Measurements from ENCODE around the gene FHOD1. TPM values are rescaled to one million over a fixed set of nuclear protein-coding genes. Genes with fewer than 3 reads are reported as not detected.

Gene FHOD1
- total RNA-seq, 1 donor from 2014 or later, result 71.7 TPM

DNA sequence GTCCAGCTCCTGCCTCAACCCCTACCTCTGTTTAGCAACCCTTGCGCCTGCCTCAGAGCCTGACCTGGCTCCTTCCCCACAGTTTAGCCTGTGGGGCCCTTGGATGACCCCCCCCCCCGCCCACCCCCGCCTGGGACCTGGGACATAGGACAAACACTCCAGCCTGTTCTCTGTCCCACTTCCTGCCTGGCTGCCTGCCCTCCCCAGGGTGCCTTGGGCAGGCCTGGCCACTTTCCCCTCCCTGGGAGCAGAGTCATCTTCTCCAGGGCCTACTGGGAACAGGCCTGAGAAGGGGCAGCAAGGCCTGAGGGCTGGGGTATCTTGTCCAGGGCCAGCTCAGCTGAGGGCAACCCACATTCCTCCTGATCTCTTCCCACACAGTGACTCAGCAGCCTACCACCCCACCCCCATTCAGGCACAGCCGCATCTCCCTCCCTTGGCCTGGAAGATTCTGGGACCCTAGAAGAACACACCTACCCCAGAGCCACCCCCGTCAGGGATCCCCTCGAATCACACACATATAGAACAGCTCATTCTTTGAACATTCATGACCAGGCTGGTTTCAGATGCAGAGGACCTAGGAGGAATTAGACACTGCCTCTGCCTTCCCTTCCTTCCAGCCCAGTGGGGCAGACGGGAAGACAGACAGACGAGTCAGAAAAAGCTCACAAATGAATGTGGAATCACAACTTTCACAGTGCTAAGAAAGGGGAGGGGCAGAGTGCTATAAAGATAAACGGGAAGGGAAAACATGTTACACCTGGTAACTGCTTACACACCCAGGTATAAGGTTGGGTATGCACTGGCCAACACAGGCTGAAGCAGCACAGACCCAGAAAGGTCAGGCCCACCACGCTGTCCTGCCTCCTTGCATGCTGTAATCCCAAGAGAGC is 6.0 kb downstream of the FHOD1 start:
- Mint-ChIP-seq H3K9me3 (ENCODE audit: unreplicated experiment) (no peaks in the 10 kb centered on the region), H3K4me3 (ENCODE audit: unreplicated experiment) (peak overlapping the region; percentile 24), H3K36me3 (ENCODE audit: unreplicated experiment) (peaks cover 19% of the 10 kb centered on the region), H3K4me1 (ENCODE audit: unreplicated experiment) (peaks cover 54% of the 10 kb centered on the region), H3K27me3 (ENCODE audit: unreplicated experiment) (no peaks in the 10 kb centered on the region), H3K27ac (ENCODE audit: unreplicated experiment) (peak overlapping the region; percentile 95)
- no peak for DNase-seq (ENCODE audit: extremely low spot score, unreplicated experiment)
- TF ChIP-seq, protein P1, sequence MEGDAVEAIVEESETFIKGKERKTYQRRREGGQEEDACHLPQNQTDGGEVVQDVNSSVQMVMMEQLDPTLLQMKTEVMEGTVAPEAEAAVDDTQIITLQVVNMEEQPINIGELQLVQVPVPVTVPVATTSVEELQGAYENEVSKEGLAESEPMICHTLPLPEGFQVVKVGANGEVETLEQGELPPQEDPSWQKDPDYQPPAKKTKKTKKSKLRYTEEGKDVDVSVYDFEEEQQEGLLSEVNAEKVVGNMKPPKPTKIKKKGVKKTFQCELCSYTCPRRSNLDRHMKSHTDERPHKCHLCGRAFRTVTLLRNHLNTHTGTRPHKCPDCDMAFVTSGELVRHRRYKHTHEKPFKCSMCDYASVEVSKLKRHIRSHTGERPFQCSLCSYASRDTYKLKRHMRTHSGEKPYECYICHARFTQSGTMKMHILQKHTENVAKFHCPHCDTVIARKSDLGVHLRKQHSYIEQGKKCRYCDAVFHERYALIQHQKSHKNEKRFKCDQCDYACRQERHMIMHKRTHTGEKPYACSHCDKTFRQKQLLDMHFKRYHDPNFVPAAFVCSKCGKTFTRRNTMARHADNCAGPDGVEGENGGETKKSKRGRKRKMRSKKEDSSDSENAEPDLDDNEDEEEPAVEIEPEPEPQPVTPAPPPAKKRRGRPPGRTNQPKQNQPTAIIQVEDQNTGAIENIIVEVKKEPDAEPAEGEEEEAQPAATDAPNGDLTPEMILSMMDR (IDR thresholded peaks at IDR 0.05), result no peak

GRCh38 chr16:67240506-67240905 is 6.8 kb downstream of the FHOD1 start:
- no peaks in the 10 kb centered on the region for H3K27me3 Mint-ChIP-seq (ENCODE audit: unreplicated experiment)
- TF ChIP-seq, protein P1 (IDR thresholded peaks at IDR 0.05), result no peak
- peak overlapping the region; percentile 95 for H3K27ac Mint-ChIP-seq (ENCODE audit: unreplicated experiment)
- no peak overlapping the region for H3K4me3 Mint-ChIP-seq (ENCODE audit: unreplicated experiment)
- DNase-seq (ENCODE audit: extremely low spot score, unreplicated experiment), result no peak
- no peaks in the 10 kb centered on the region for H3K9me3 Mint-ChIP-seq (ENCODE audit: unreplicated experiment)
- peaks cover 51% of the 10 kb centered on the region for H3K4me1 Mint-ChIP-seq (ENCODE audit: unreplicated experiment)
- peaks cover 22% of the 10 kb centered on the region for H3K36me3 Mint-ChIP-seq (ENCODE audit: unreplicated experiment)

DNA sequence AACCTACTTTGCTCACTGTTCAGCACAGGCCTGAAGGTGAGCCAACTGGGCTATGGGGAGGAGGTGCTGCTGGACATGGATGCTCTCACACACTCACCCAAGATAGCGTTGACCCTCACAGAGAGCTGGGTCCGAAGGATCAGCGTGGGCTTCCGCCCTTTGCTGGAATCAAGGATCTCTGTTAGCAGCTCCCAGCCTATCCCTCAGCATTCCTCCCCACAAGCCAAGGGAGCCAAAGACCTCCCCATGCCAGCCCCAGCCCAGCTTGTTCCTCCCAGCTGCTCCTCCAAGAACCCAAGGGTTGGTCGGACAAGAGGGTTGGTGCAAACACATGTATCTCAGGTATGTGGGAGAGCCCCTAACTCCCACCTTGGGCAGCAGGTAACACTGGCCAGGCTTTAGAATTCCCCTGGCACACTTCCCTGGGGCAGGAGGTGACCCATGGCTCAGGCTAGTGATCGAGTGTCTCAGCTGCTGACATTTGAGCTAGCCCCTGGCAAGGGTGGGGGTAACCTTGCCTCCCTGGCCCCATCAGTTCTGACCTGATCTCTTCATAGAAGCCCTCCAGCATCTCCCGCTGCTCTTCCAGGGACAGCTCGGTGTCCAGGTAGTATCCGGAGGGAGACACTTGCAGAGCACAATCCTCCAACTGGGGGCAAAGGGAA is 8.3 kb downstream of the FHOD1 start:
- Mint-ChIP-seq H3K4me1 (ENCODE audit: unreplicated experiment) (peaks cover 35% of the 10 kb centered on the region), H3K27ac (ENCODE audit: unreplicated experiment) (no peak overlapping the region), H3K27me3 (ENCODE audit: unreplicated experiment) (no peaks in the 10 kb centered on the region), H3K36me3 (ENCODE audit: unreplicated experiment) (peaks cover 25% of the 10 kb centered on the region), H3K9me3 (ENCODE audit: unreplicated experiment) (no peaks in the 10 kb centered on the region), H3K4me3 (ENCODE audit: unreplicated experiment) (no peak overlapping the region)
- TF ChIP-seq, protein P1 (IDR thresholded peaks at IDR 0.05), result no peak
- DNase-seq (ENCODE audit: extremely low spot score, unreplicated experiment), result no peak

DNA sequence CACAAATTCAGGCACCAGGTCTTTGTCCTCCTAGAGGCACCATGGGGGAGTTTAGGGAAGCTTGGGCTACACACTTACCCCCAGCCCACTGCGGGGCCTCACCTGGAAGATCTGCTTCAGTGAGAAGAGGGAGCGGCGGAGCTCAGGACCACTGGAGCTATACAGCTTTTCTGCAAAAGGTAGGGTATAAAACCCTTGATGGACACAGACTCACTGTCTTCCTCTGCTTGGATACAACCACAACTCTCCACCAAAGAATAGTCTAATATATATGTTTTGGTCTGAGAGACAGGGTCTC is 9.1 kb downstream of the FHOD1 start:
- Mint-ChIP-seq H3K27me3 (ENCODE audit: unreplicated experiment) (no peaks in the 10 kb centered on the region), H3K36me3 (ENCODE audit: unreplicated experiment) (peaks cover 29% of the 10 kb centered on the region), H3K4me1 (ENCODE audit: unreplicated experiment) (peaks cover 28% of the 10 kb centered on the region), H3K4me3 (ENCODE audit: unreplicated experiment) (no peak overlapping the region), H3K9me3 (ENCODE audit: unreplicated experiment) (no peaks in the 10 kb centered on the region), H3K27ac (ENCODE audit: unreplicated experiment) (no peak overlapping the region)
- TF ChIP-seq, protein P1 (IDR thresholded peaks at IDR 0.05), result no peak
- DNase-seq (ENCODE audit: extremely low spot score, unreplicated experiment), result no peak
